ENCODE measurements around the gene RIOK3. TPM values are rescaled to one million over a fixed set of nuclear protein-coding genes. Genes with fewer than 3 reads are reported as not detected.

Gene RIOK3
- total and polyA plus RNA-seq, 2 donors from 2014 or later = 30.1 to 64.9 TPM

- Histone ChIP-seq H3K4me3 (ENCODE audit: low read length in 3 of 3) (no peak overlapping the region), H3K27ac (ENCODE audit: low read depth in 2 of 2, low read length in 2 of 2) (no peak overlapping the region), H3K36me3 (ENCODE audit: control insufficient read depth in 2 of 3, insufficient read depth in 3 of 3, low read length in 3 of 3) (peaks cover 4 to 59% (median 43%) of the 10 kb centered on the region in 3 donors), H3K27me3 (ENCODE audit: control insufficient read depth, insufficient read depth, low read length) (no peaks in the 10 kb centered on the region), H3K9me3 (ENCODE audit: control insufficient read depth in 2 of 3, insufficient read depth in 1 of 3, low read length in 3 of 3) (no peaks in the 10 kb centered on the region), H3K4me1 (ENCODE audit: control insufficient read depth in 2 of 3, insufficient read depth in 2 of 3, low read depth in 1 of 3, low read length in 3 of 3) (no peaks in the 10 kb centered on the region), H3K9ac (ENCODE audit: low read length in 3 of 3) (no peak overlapping the region)
- TF ChIP-seq CTCF (IDR thresholded peaks at IDR 0.05; ENCODE audit: borderline replicate concordance, extremely low read depth, insufficient read depth) = no peak
- intact Hi-C loops (cut with DNase I) = no loop called here
- DNase-seq (peak in 3 of 5 donors; percentile 28 to 75 (median 74)), FAIRE-seq (no peak)
These were observed 73.5 kb downstream of the RIOK3 start for GRCh38 chr18:23526501-23527063.

GRCh38 chr18:23528580-23529472, 75.7 kb downstream of the RIOK3 start:
- no peaks in the 10 kb centered on the region for H3K27me3 ChIP-seq (ENCODE audit: control insufficient read depth, insufficient read depth, low read length)
- FAIRE-seq (no peak), DNase-seq (no peak)
- TF ChIP-seq CTCF (IDR thresholded peaks at IDR 0.05; ENCODE audit: borderline replicate concordance, extremely low read depth, insufficient read depth) = no peak
- no peak overlapping the region for H3K27ac ChIP-seq (ENCODE audit: low read depth in 2 of 2, low read length in 2 of 2)
- H3K4me1 ChIP-seq (ENCODE audit: control insufficient read depth in 2 of 3, insufficient read depth in 2 of 3, low read depth in 1 of 3, low read length in 3 of 3) = no peaks in the 10 kb centered on the region
- no peak overlapping the region for H3K9ac ChIP-seq (ENCODE audit: low read length in 3 of 3)
- intact Hi-C loops (cut with DNase I) = no loop called here
- no peak overlapping the region for H3K4me3 ChIP-seq (ENCODE audit: low read length in 3 of 3)
- peaks cover 6 to 55% (median 44%) of the 10 kb centered on the region in 3 donors for H3K36me3 ChIP-seq (ENCODE audit: control insufficient read depth in 2 of 3, insufficient read depth in 3 of 3, low read length in 3 of 3)
- no peaks in the 10 kb centered on the region for H3K9me3 ChIP-seq (ENCODE audit: control insufficient read depth in 2 of 3, insufficient read depth in 1 of 3, low read length in 3 of 3)

- intact Hi-C loops (cut with DNase I) = no loop called here
- no peak overlapping the region for H3K27ac ChIP-seq (ENCODE audit: low read depth in 2 of 2, low read length in 2 of 2)
- no peaks in the 10 kb centered on the region for H3K9me3 ChIP-seq (ENCODE audit: control insufficient read depth in 2 of 3, insufficient read depth in 1 of 3, low read length in 3 of 3)
- FAIRE-seq (no peak), DNase-seq (no peak)
- no peaks in the 10 kb centered on the region for H3K4me1 ChIP-seq (ENCODE audit: control insufficient read depth in 2 of 3, insufficient read depth in 2 of 3, low read depth in 1 of 3, low read length in 3 of 3)
- no peaks in the 10 kb centered on the region for H3K27me3 ChIP-seq (ENCODE audit: control insufficient read depth, insufficient read depth, low read length)
- H3K36me3 ChIP-seq (ENCODE audit: control insufficient read depth in 2 of 3, insufficient read depth in 3 of 3, low read length in 3 of 3) = peaks cover 6 to 62% (median 46%) of the 10 kb centered on the region in 3 donors
- no peak overlapping the region for H3K4me3 ChIP-seq (ENCODE audit: low read length in 3 of 3)
- no peak overlapping the region for H3K9ac ChIP-seq (ENCODE audit: low read length in 3 of 3)
- no peak for TF ChIP-seq CTCF (IDR thresholded peaks at IDR 0.05; ENCODE audit: borderline replicate concordance, extremely low read depth, insufficient read depth)
These were observed 76.5 kb downstream of the RIOK3 start for GRCh38 chr18:23529604-23530003.
